Colonic mucosa (tissue), 4 donors: ENCODE results near the gene COL23A1. TPM values are rescaled to one million over a fixed set of nuclear protein-coding genes. Genes with fewer than 3 reads are reported as not detected.

ENCODE experiments used
- DNase-seq: peaks from one replicate; pipeline ENCODE4 v3.0.0-alpha.2; 2020
- H3K27ac ChIP-seq: fragments of 200-600 bp; one replicate; pipeline ENCODE4 v1.8.0; 2021
- H3K27me3 ChIP-seq: fragments of 200-600 bp; one replicate; pipeline ENCODE4 v1.8.0; 2021
- H3K36me3 ChIP-seq: fragments of 200-600 bp; one replicate; pipeline ENCODE4 v1.8.0; 2021
- H3K4me1 ChIP-seq: fragments of 200-600 bp; one replicate; pipeline ENCODE4 v1.8.0; 2021; ENCODE audit warnings: mild to moderate bottlenecking
- H3K4me3 ChIP-seq: fragments of 200-600 bp; one replicate; pipeline ENCODE4 v1.8.0; 2021
- H3K9ac ChIP-seq, 2 donors: one replicate each; pipeline ENCODE4 v1.7.0; 2013; ENCODE audit warnings: control low read depth in 2 of 2, low read depth in 2 of 2, low read length in 2 of 2
- H3K9me3 ChIP-seq: fragments of 200-600 bp; one replicate; pipeline ENCODE4 v1.8.0; 2021
- CTCF ChIP-seq: fragments of 200-600 bp; IDR thresholded peaks from one replicate; pipeline ENCODE4 v1.8.0; 2022; ENCODE audit warnings: antibody characterized with exemption, mild to moderate bottlenecking
- intact Hi-C: fragments of 100-400 bp; cut with DNase I; formaldehyde crosslinking; loops from one replicate; pipeline ENCODE4 v1.14.1; 2022
- total RNA-seq, 2 donors: library from RNA; stranded (reverse); fragmentation: NEBNext Ultra II Directional in 1 of 2; extraction: Animal tissue kit (Norgen Biotek cat#: 25700) in 1 of 2; gene quantifications; one replicate each; pipeline ENCODE4 v1.2.1, GENCODE V29; 2021
- donor health status: healthy.
- donor health status: DM: no; HTN: no; CAD: no.
- donor health status: DM: no; HTN: no; CAD: no.

Gene COL23A1
- total RNA-seq, 2 donors from 2014 or later = 0.37 to 0.49 TPM

DNA sequence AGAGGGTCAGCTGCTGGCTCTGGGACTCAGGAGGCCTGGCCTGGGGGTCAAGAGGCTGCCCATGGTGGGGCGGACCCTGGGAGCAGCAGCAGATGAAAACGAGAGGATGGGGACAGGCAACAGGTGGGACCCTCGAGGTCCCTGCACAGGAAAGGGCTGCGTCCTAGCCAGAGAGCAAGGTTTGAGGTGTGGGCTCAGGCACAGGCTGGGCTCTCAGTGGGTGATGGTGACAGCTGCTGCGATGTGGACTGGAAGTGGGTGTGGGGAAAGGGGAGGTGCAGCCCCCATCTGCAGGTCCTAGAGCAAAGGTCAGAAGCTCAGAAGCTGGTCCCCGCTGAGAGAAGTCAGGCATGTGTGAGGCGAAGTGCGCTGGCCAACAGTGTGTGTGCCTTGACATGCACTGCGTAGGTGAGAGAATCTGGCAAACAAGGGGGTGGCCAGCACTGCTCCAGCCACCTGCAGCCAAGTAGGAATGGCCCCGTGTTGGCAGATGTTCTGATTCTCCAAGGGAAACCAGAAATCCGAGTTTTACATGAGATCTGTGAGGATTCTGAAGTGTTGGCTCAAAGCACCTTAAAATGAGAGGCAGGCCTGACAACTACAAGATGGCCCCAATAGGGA is 85.7 kb downstream of the COL23A1 start:
- Histone ChIP-seq H3K9me3 (no peaks in the 10 kb centered on the region), H3K9ac (no peak overlapping the region), H3K27ac (no peak overlapping the region), H3K4me1 (no peaks in the 10 kb centered on the region), H3K36me3 (no peaks in the 10 kb centered on the region), H3K4me3 (no peak overlapping the region), H3K27me3 (no peaks in the 10 kb centered on the region)
- DNase-seq = no peak
- no peak for TF ChIP-seq CTCF
- intact Hi-C loops = no loop called here

DNA sequence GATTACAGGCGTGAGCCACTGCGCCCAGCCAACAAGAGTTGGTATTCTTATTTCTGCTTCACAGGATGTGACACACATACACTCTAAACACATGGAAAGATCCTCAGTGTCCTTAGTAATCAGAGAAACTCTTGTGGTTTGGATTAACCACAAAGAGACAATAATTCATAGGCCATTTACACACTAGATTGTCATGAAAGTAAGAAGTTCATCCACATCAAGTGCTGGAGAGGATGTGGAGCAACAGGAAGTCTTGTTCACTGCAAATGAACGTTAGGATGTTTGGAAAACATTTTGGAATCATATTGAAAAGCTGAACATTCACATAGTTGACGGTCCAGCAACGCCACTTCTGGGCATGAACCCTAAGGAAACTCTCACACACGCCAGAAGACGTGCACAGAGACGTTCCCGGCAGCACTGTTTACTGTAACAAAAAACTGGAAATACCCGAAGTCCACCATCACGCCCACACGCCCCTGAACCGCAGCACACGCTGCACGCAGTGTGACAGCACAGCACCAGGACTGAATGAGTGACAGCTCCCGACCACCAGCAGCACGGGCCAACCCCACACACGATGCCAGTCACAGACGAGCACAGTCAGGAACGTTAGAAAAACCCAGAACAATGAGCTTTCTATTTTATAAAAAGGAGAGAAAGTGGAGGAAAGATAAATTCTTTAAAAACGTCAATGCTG is 87.6 kb downstream of the COL23A1 start:
- Histone ChIP-seq H3K27me3 (no peaks in the 10 kb centered on the region), H3K4me1 (no peaks in the 10 kb centered on the region), H3K36me3 (no peaks in the 10 kb centered on the region), H3K9me3 (no peaks in the 10 kb centered on the region), H3K9ac (no peak overlapping the region), H3K4me3 (no peak overlapping the region), H3K27ac (no peak overlapping the region)
- intact Hi-C loops = no loop called here
- DNase-seq = no peak
- TF ChIP-seq CTCF = no peak

DNA sequence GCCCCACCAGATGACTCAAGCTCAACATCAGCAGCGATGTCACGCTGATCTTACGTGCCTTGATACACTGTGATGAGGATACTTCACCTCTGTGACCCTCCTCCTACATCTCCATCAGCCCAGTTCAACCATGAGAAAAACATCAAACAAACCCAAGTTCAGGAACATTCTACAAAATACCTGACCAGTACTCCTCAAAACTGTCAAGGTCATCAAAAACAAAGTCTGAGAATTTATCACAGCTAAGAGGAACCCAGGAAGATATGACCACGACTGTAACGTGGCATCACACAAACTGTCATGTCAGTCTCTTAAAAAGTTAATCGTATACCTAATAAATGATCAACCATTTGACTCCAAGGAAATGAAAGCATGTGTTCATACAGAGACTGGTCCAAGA is 90.8 kb downstream of the COL23A1 start:
- H3K4me1 ChIP-seq = no peaks in the 10 kb centered on the region
- no peak overlapping the region for H3K27ac ChIP-seq
- no peak overlapping the region for H3K4me3 ChIP-seq
- no peak for TF ChIP-seq CTCF
- no peak overlapping the region for H3K9ac ChIP-seq
- no peaks in the 10 kb centered on the region for H3K36me3 ChIP-seq
- intact Hi-C loops = no loop called here
- no peaks in the 10 kb centered on the region for H3K9me3 ChIP-seq
- H3K27me3 ChIP-seq = no peaks in the 10 kb centered on the region
- DNase-seq = no peak

DNA sequence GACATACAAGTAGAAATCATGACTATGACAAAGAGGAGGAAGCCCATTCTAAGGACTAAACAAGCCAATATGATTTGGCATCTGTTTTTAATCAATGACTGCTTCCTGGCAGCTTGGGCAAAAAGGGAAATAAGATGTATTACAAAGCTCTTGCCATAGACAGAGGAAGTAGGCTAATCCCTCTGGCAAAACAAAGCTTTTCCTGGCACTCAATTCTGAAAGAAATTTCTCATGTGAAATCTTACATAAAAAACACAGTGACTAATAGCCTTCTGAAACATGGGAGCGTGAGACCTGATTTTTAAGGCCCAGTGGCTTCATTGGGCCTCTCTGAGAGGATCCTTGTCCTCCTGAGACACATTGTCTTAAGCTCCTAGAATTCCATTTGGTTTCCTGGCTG is 93.6 kb downstream of the COL23A1 start:
- H3K27me3 ChIP-seq = no peaks in the 10 kb centered on the region
- no peak overlapping the region for H3K9ac ChIP-seq
- no peak overlapping the region for H3K4me3 ChIP-seq
- no peak for TF ChIP-seq CTCF
- H3K27ac ChIP-seq = no peak overlapping the region
- DNase-seq = no peak
- no peaks in the 10 kb centered on the region for H3K36me3 ChIP-seq
- intact Hi-C loops = no loop called here
- H3K9me3 ChIP-seq = no peaks in the 10 kb centered on the region
- no peaks in the 10 kb centered on the region for H3K4me1 ChIP-seq

GRCh38 chr5:178496214-178496613 is 94.0 kb downstream of the COL23A1 start:
- H3K9ac ChIP-seq = no peak overlapping the region
- intact Hi-C loops = no loop called here
- H3K4me1 ChIP-seq = no peaks in the 10 kb centered on the region
- no peak for DNase-seq
- H3K27ac ChIP-seq = no peak overlapping the region
- no peak overlapping the region for H3K4me3 ChIP-seq
- H3K36me3 ChIP-seq = no peaks in the 10 kb centered on the region
- TF ChIP-seq CTCF = no peak
- no peaks in the 10 kb centered on the region for H3K9me3 ChIP-seq
- H3K27me3 ChIP-seq = no peaks in the 10 kb centered on the region
